Esophagus muscularis mucosa (tissue), 3 donors: Measurements from ENCODE around the gene KLRD1.

Experiments
- CTCF ChIP-seq, 3 experiments: fragments of 200-600 bp in 2 of 3; fragments of 450-650 bp in 1 of 3; sonication (generic) in 2 of 3; IDR thresholded peaks; one replicate each; pipeline ENCODE4 v1.5.1; 2017 to 2019; ENCODE audit warnings: antibody characterized with exemption in 3 of 3, mild to moderate bottlenecking in 2 of 3, moderate library complexity in 1 of 3
- POLR2AphosphoS5 ChIP-seq, 2 donors: sonication (generic); formaldehyde crosslinking; IDR thresholded peaks; one replicate each; pipeline ENCODE4 v1.6.1; 2017; ENCODE audit warnings: antibody characterized with exemption in 2 of 2

GRCh38 chr12:10341892-10342509 is 34.3 kb downstream of the KLRD1 start:
- TF ChIP-seq CTCF (IDR thresholded peaks at IDR 0.05) (no peak), POLR2AphosphoS5 (IDR thresholded peaks at IDR 0.05) (no peak)
